Type B pancreatic cell (in vitro differentiated cells): ENCODE results near the gene PTH1R. TPM values are rescaled to one million over a fixed set of nuclear protein-coding genes. Genes with fewer than 3 reads are reported as not detected.

Source experiments
- DNase-seq: peaks from one replicate; pipeline ENCODE4 v3.0.0; 2021; ENCODE audit warnings: mixed read lengths; ENCODE audit not compliant: unreplicated experiment; ENCODE audit errors: extremely low spot score
- H3K27ac Mint-ChIP-seq: 2 replicates; pipeline ENCODE4 v1.8.0; 2021; ENCODE audit warnings: mild to moderate bottlenecking, mixed read lengths
- H3K27me3 Mint-ChIP-seq: 2 replicates; pipeline ENCODE4 v1.8.0; 2021; ENCODE audit warnings: mixed read lengths
- H3K36me3 Mint-ChIP-seq: 2 replicates; pipeline ENCODE4 v1.8.0; 2021; ENCODE audit warnings: mixed read lengths
- H3K4me1 Mint-ChIP-seq: one replicate; pipeline ENCODE4 v1.8.0; 2021; ENCODE audit warnings: mixed read lengths; ENCODE audit not compliant: unreplicated experiment
- H3K4me3 Mint-ChIP-seq: 2 replicates; pipeline ENCODE4 v1.8.0; 2021; ENCODE audit warnings: mild to moderate bottlenecking, mixed read lengths
- H3K9me3 Mint-ChIP-seq: 2 replicates; pipeline ENCODE4 v1.8.0; 2021; ENCODE audit warnings: mixed read lengths
- total RNA-seq: library from RNA; stranded (reverse); gene quantifications from 2 replicates; pipeline ENCODE4 v1.2.1, GENCODE V29; 2021; ENCODE audit warnings: low replicate concordance
- TF ChIP-seq, protein P1 (sequence below): fragments of 200-600 bp; sonication (generic); conservative IDR thresholded peaks from 2 replicates; pipeline ENCODE4 v1.5.0; 2021; ENCODE audit warnings: antibody characterized with exemption, mild to moderate bottlenecking

The PTH1R gene
- total RNA-seq, 1 donor from 2014 or later = 63.0 TPM

DNA sequence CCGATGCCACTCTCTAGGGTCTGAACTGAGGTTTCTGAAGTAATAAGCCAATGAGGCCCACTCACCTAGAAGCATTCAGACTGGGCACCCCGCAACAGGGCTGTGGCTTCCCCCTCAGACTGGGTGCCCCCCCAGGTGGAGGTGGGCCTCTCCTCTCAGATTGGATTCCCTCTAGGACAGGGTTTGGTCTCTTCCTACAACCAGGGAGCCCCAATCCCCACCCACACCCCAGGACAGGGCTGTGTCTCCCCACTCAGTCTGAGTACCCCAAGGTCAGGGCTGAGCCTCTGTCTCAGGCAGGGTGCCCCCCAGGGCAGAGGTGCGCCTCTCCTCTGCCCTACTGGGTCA, 27.7 kb downstream of the PTH1R start:
- Mint-ChIP-seq H3K27ac (no peak overlapping the region), H3K9me3 (no peaks in the 10 kb centered on the region), H3K4me3 (no peak overlapping the region), H3K27me3 (no peaks in the 10 kb centered on the region), H3K4me1 (peaks cover 4% of the 10 kb centered on the region), H3K36me3 (no peaks in the 10 kb centered on the region)
- TF ChIP-seq, protein P1, sequence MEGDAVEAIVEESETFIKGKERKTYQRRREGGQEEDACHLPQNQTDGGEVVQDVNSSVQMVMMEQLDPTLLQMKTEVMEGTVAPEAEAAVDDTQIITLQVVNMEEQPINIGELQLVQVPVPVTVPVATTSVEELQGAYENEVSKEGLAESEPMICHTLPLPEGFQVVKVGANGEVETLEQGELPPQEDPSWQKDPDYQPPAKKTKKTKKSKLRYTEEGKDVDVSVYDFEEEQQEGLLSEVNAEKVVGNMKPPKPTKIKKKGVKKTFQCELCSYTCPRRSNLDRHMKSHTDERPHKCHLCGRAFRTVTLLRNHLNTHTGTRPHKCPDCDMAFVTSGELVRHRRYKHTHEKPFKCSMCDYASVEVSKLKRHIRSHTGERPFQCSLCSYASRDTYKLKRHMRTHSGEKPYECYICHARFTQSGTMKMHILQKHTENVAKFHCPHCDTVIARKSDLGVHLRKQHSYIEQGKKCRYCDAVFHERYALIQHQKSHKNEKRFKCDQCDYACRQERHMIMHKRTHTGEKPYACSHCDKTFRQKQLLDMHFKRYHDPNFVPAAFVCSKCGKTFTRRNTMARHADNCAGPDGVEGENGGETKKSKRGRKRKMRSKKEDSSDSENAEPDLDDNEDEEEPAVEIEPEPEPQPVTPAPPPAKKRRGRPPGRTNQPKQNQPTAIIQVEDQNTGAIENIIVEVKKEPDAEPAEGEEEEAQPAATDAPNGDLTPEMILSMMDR = no peak
- DNase-seq = no peak

GRCh38 chr3:46905661-46906451, 28.3 kb downstream of the PTH1R start:
- no peak overlapping the region for H3K4me3 Mint-ChIP-seq
- H3K27ac Mint-ChIP-seq = no peak overlapping the region
- no peaks in the 10 kb centered on the region for H3K36me3 Mint-ChIP-seq
- TF ChIP-seq, protein P1 = no peak
- DNase-seq = no peak
- peaks cover 4% of the 10 kb centered on the region for H3K4me1 Mint-ChIP-seq
- H3K9me3 Mint-ChIP-seq = no peaks in the 10 kb centered on the region
- H3K27me3 Mint-ChIP-seq = no peaks in the 10 kb centered on the region

DNA sequence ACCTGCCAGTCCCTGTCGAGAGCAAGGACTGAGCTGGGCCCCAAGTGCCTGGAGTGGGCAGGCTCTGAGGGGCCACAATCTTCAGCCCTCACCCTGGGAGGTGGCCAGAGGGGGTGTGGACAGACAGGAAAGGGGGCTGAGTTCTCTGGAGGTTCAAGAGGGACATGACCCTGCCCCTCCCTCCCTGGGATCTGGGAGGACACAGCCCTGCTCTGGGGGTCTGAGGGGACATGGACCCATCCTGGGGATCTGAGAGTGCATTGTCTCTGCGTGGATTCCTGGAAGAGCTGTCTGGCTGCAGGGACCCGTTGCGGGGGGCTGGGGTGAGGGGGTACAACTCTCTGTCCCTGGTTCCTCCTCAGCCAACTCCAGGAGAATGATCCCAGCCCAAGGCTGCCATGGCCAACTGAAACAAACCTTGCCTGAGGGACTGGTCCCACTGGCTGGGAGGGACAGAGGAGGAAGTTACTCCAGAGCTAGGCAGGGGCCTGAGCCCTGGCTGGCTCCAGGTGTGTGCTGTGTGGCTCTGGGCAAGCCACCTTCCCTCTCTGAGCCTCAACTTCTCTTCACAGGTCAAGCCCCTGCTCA, 29.0 kb downstream of the PTH1R start:
- no peak for DNase-seq
- H3K4me1 Mint-ChIP-seq = peaks cover 4% of the 10 kb centered on the region
- no peaks in the 10 kb centered on the region for H3K27me3 Mint-ChIP-seq
- TF ChIP-seq, protein P1 = no peak
- no peak overlapping the region for H3K4me3 Mint-ChIP-seq
- no peak overlapping the region for H3K27ac Mint-ChIP-seq
- no peaks in the 10 kb centered on the region for H3K36me3 Mint-ChIP-seq
- H3K9me3 Mint-ChIP-seq = no peaks in the 10 kb centered on the region

DNA sequence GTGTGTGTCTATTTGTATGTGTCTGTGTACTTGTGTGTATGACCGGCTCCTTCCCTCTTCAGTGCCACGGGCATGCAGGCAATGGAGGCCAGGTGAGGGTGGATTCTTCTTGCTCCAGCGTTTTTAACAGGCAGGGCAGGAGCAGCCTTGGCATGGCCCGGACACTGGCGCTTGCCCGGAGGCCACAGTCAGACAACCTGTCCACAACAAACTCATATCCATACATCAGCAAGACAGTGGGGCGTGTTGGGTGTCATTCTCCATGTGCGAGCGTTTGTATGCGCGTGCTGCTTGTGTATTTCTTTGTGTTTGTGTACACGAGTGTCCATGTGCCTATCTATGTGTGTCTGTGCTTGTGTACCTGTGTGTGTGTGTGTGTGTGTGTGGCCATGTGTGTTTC, 29.8 kb downstream of the PTH1R start:
- no peaks in the 10 kb centered on the region for H3K9me3 Mint-ChIP-seq
- peaks cover 4% of the 10 kb centered on the region for H3K4me1 Mint-ChIP-seq
- TF ChIP-seq, protein P1 = no peak
- H3K36me3 Mint-ChIP-seq = no peaks in the 10 kb centered on the region
- no peak overlapping the region for H3K27ac Mint-ChIP-seq
- no peak overlapping the region for H3K4me3 Mint-ChIP-seq
- no peaks in the 10 kb centered on the region for H3K27me3 Mint-ChIP-seq
- no peak for DNase-seq

GRCh38 chr3:46907960-46908293, 30.4 kb downstream of the PTH1R start:
- H3K9me3 Mint-ChIP-seq = no peaks in the 10 kb centered on the region
- no peak for DNase-seq
- H3K27me3 Mint-ChIP-seq = no peaks in the 10 kb centered on the region
- no peaks in the 10 kb centered on the region for H3K36me3 Mint-ChIP-seq
- peaks cover 4% of the 10 kb centered on the region for H3K4me1 Mint-ChIP-seq
- H3K4me3 Mint-ChIP-seq = no peak overlapping the region
- TF ChIP-seq, protein P1 = no peak
- no peak overlapping the region for H3K27ac Mint-ChIP-seq
